ENCODE data around the gene COL23A1. TPM values are rescaled to one million over a fixed set of nuclear protein-coding genes. Genes with fewer than 3 reads are reported as not detected.

The COL23A1 gene
- total RNA-seq, 1 experiment from 2014 or later, result 0.18 TPM

- BruUV-seq (replicated peaks), result no TSS peak
- Mint-ChIP-seq H3K27ac (ENCODE audit: unreplicated experiment) (no peak overlapping the region), H3K4me1 (ENCODE audit: low read depth, unreplicated experiment) (no peaks in the 10 kb centered on the region), H3K27me3 (ENCODE audit: insufficient read depth, unreplicated experiment) (peaks cover 23% of the 10 kb centered on the region), H3K9me3 (ENCODE audit: unreplicated experiment) (no peaks in the 10 kb centered on the region), H3K36me3 (ENCODE audit: insufficient read depth, unreplicated experiment) (no peaks in the 10 kb centered on the region), H3K4me3 (ENCODE audit: unreplicated experiment) (no peak overlapping the region)
- Histone ChIP-seq H3K27me3 (replicated peaks; ENCODE audit: control insufficient read depth, insufficient read depth, low read length) (no peaks in the 10 kb centered on the region), H3K9me3 (peaks cover 3% of the 10 kb centered on the region; the same call in 1 of the 2 replicates), H3K4me1 (no peaks in the 10 kb centered on the region), H3K4me3 (ENCODE audit: low read depth, low read length) (no peak overlapping the region), H3K36me3 (ENCODE audit: control insufficient read depth, insufficient read depth, low read length) (no peaks in the 10 kb centered on the region)
- TF ChIP-seq, protein P1, sequence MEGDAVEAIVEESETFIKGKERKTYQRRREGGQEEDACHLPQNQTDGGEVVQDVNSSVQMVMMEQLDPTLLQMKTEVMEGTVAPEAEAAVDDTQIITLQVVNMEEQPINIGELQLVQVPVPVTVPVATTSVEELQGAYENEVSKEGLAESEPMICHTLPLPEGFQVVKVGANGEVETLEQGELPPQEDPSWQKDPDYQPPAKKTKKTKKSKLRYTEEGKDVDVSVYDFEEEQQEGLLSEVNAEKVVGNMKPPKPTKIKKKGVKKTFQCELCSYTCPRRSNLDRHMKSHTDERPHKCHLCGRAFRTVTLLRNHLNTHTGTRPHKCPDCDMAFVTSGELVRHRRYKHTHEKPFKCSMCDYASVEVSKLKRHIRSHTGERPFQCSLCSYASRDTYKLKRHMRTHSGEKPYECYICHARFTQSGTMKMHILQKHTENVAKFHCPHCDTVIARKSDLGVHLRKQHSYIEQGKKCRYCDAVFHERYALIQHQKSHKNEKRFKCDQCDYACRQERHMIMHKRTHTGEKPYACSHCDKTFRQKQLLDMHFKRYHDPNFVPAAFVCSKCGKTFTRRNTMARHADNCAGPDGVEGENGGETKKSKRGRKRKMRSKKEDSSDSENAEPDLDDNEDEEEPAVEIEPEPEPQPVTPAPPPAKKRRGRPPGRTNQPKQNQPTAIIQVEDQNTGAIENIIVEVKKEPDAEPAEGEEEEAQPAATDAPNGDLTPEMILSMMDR (IDR thresholded peaks at IDR 0.05; ENCODE audit: insufficient read depth in 1 of 2, low read depth in 1 of 2, low read length in 1 of 2, severe bottlenecking in 1 of 2, unreplicated experiment in 1 of 2), result no peak
- intact Hi-C loops (cut with micrococcal nuclease; ENCODE audit: unreplicated experiment), result no loop called here
- POLR2A ChIA-PET, result no interaction called here
- CTCF ChIA-PET, result no interaction called here
- peak in 1 of 2 experiments; percentile 22 for DNase-seq
These were observed 294.1 kb downstream of the COL23A1 start for GRCh38 chr5:178296066-178296465.

GRCh38 chr5:178295589-178295988 is 294.6 kb downstream of the COL23A1 start:
- TF ChIP-seq, protein P1 (IDR thresholded peaks at IDR 0.05; ENCODE audit: insufficient read depth in 1 of 2, low read depth in 1 of 2, low read length in 1 of 2, severe bottlenecking in 1 of 2, unreplicated experiment in 1 of 2), result no peak
- intact Hi-C loops (cut with micrococcal nuclease; ENCODE audit: unreplicated experiment), result no loop called here
- Mint-ChIP-seq H3K9me3 (ENCODE audit: unreplicated experiment) (no peaks in the 10 kb centered on the region), H3K27ac (ENCODE audit: unreplicated experiment) (no peak overlapping the region), H3K36me3 (ENCODE audit: insufficient read depth, unreplicated experiment) (no peaks in the 10 kb centered on the region), H3K4me3 (ENCODE audit: unreplicated experiment) (no peak overlapping the region), H3K27me3 (ENCODE audit: insufficient read depth, unreplicated experiment) (peaks cover 21% of the 10 kb centered on the region), H3K4me1 (ENCODE audit: low read depth, unreplicated experiment) (no peaks in the 10 kb centered on the region)
- no peaks in the 10 kb centered on the region for H3K27me3 ChIP-seq (replicated peaks; ENCODE audit: control insufficient read depth, insufficient read depth, low read length)
- no peak overlapping the region for H3K4me3 ChIP-seq (ENCODE audit: low read depth, low read length)
- DNase-seq, result no peak
- no TSS peak for BruUV-seq (replicated peaks)
- CTCF ChIA-PET, result no interaction called here
- H3K9me3 ChIP-seq, result peaks cover 3% of the 10 kb centered on the region; the same call in 1 of the 2 replicates
- no peaks in the 10 kb centered on the region for H3K4me1 ChIP-seq
- H3K36me3 ChIP-seq (ENCODE audit: control insufficient read depth, insufficient read depth, low read length), result no peaks in the 10 kb centered on the region
- POLR2A ChIA-PET, result no interaction called here

- BruUV-seq (replicated peaks), result no TSS peak
- Mint-ChIP-seq H3K36me3 (ENCODE audit: insufficient read depth, unreplicated experiment) (no peaks in the 10 kb centered on the region), H3K27ac (ENCODE audit: unreplicated experiment) (no peak overlapping the region), H3K9me3 (ENCODE audit: unreplicated experiment) (no peaks in the 10 kb centered on the region), H3K4me1 (ENCODE audit: low read depth, unreplicated experiment) (no peaks in the 10 kb centered on the region), H3K27me3 (ENCODE audit: insufficient read depth, unreplicated experiment) (peaks cover 16% of the 10 kb centered on the region), H3K4me3 (ENCODE audit: unreplicated experiment) (no peak overlapping the region)
- Histone ChIP-seq H3K9me3 (peaks cover 3% of the 10 kb centered on the region; the same call in 1 of the 2 replicates), H3K4me1 (no peaks in the 10 kb centered on the region), H3K27me3 (replicated peaks; ENCODE audit: control insufficient read depth, insufficient read depth, low read length) (no peaks in the 10 kb centered on the region), H3K4me3 (ENCODE audit: low read depth, low read length) (no peak overlapping the region), H3K36me3 (ENCODE audit: control insufficient read depth, insufficient read depth, low read length) (no peaks in the 10 kb centered on the region)
- TF ChIP-seq, protein P1 (IDR thresholded peaks at IDR 0.05; ENCODE audit: insufficient read depth in 1 of 2, low read depth in 1 of 2, low read length in 1 of 2, severe bottlenecking in 1 of 2, unreplicated experiment in 1 of 2), result no peak
- ChIA-PET POLR2A (no interaction called here), CTCF (no interaction called here)
- intact Hi-C loops (cut with micrococcal nuclease; ENCODE audit: unreplicated experiment), result no loop called here
- peak in 1 of 2 experiments; percentile 0 for DNase-seq
These were observed 296.4 kb downstream of the COL23A1 start for GRCh38 chr5:178293815-178294214.

All from Caco-2 (cell line).